H1 (cell line): ENCODE measurements around the gene PPP1R1B. TPM values are rescaled to one million over a fixed set of nuclear protein-coding genes. Genes with fewer than 3 reads are reported as not detected.

ENCODE experiments used
- RAD21 ChIP-seq, 2 experiments: IDR thresholded peaks in 1 of 2; conservative IDR thresholded peaks in 1 of 2; 2 replicates each; pipeline ENCODE4 v1.6.1; 2011; ENCODE audit warnings: low read depth in 2 of 2, low read length in 2 of 2, improper control_type of control experiment in 1 of 2, inconsistent platforms in 1 of 2, mild to moderate bottlenecking in 1 of 2, moderate library complexity in 1 of 2
- polyA plus RNA-seq, 7 experiments: library from polyadenylated mRNA; depleted of rRNA in 3 of 7; stranded (reverse) in 5 of 7; unstranded in 2 of 7; fragments of >200 nt in 5 of 7; fragments of 200-250 nt in 2 of 7; gene quantifications; 1 replicate in 5 of 7; 2 replicates in 1 of 7; 4 replicates in 1 of 7; pipeline versions ENCODE4 v1.2.1 to v1.2.3, GENCODE V29; 2011 to 2013; ENCODE audit warnings: missing spikeins in 2 of 7, mixed read lengths in 2 of 7
- total RNA-seq: library from RNA; stranded (reverse); fragmentation: NEBNext Ultra II Directional; extraction: Animal tissue kit (Norgen Biotek cat#: 25700); gene quantifications from 2 replicates; pipeline ENCODE4 v1.2.1, GENCODE V29; 2021

Gene PPP1R1B
- total and polyA plus RNA-seq, 2 of the 8 experiments (the other 6 are each of a cell fraction or from before 2014, with no cell fraction given) = 10.7 to 22.3 TPM

DNA sequence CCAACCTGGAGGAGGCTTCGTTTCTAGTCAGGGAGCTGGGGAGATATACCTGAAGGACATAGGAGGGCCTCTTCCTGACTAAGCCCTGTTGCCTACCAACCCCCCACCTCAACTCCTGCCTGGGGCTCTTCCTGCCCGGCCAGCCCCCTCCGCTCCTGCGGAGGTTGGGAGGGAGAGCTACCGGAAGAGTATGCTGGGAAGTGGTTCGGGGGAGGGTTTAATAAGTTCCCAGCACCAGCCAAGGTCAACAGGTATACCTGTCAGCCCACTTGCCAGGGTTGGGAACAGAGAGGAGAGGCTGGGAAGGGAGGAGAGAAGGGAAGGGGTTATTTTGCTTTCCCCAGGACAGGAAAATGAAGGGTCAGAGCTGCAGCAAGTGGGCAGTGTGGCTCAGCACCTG lies 4.7 kb downstream of the PPP1R1B start (continued):
- no peak for TF ChIP-seq RAD21 (IDR thresholded peaks at IDR 0.05 in 1 of 2, conservative IDR thresholded peaks at IDR 0.05 in 1 of 2; ENCODE audit: low read depth in 2 of 2, low read length in 2 of 2)
